Heart left ventricle (tissue), 16 donors: ENCODE results near the gene EVA1C. TPM values are rescaled to one million over a fixed set of nuclear protein-coding genes. Genes with fewer than 3 reads are reported as not detected.

Experiments used
- ATAC-seq, 4 donors: fragments of 200-7000 bp; cut with Tn5 transposase; one replicate each; pipeline ENCODE4 v1.9.1; 2020 to 2022; ENCODE audit warnings: moderate library complexity in 4 of 4, mild to moderate bottlenecking in 3 of 4, moderate number of reproducible peaks in 1 of 4
- DNase-seq, 5 donors: peaks; one replicate each; pipeline ENCODE4 v3.0.0-alpha.2; 2020
- H3K27ac ChIP-seq, 12 donors: fragments of 200-600 bp; sonication (generic) in 4 of 12; one replicate each; pipeline versions ENCODE4 v1.5.0 to v1.8.0; 2016 to 2022; ENCODE audit warnings: mild to moderate bottlenecking in 2 of 12
- H3K27me3 ChIP-seq, 9 donors: fragments of 200-600 bp; sonication (generic) in 2 of 9; one replicate each; pipeline versions ENCODE4 v1.5.1 to v1.8.0; 2016 to 2022; ENCODE audit warnings: mild to moderate bottlenecking in 3 of 9
- H3K36me3 ChIP-seq, 9 donors: fragments of 200-600 bp; sonication (generic) in 2 of 9; one replicate each; pipeline versions ENCODE4 v1.5.0 to v1.8.0; 2018 to 2022; ENCODE audit warnings: mild to moderate bottlenecking in 2 of 9
- H3K4me1 ChIP-seq, 12 donors: fragments of 200-600 bp; sonication (generic) in 4 of 12; one replicate each; pipeline versions ENCODE4 v1.5.0 to v1.8.0; 2016 to 2022; ENCODE audit warnings: mild to moderate bottlenecking in 3 of 12
- H3K4me3 ChIP-seq, 12 donors: fragments of 200-600 bp; sonication (generic) in 4 of 12; one replicate each; pipeline versions ENCODE4 v1.5.0 to v1.8.0; 2017 to 2022; ENCODE audit warnings: mild to moderate bottlenecking in 9 of 12, moderate library complexity in 4 of 12
- H3K9me3 ChIP-seq, 12 donors: fragments of 200-600 bp; sonication (generic) in 4 of 12; one replicate each; pipeline versions ENCODE4 v1.5.0 to v1.8.0; 2016 to 2022; ENCODE audit warnings: mild to moderate bottlenecking in 1 of 12
- POLR2A ChIP-seq, 2 donors: fragments of 450-650 bp; IDR thresholded peaks; one replicate each; pipeline ENCODE4 v1.6.1; 2017; ENCODE audit warnings: antibody characterized with exemption in 2 of 2, mild to moderate bottlenecking in 2 of 2, moderate library complexity in 2 of 2
- WGBS, 4 donors: extraction: QIAGEN DNeasy Blood & Tissue Kit in 2 of 4; methylation state at CpG; one replicate each; pipeline versions ENCODE4 v1.1.5 to v1.1.7; 2013 to 2018; 5-methylcytosine and 5-hydroxymethylcytosine counted together
- intact Hi-C, 10 donors: fragments of 100-400 bp; cut with DNase I; formaldehyde crosslinking; loops; one replicate each; pipeline versions ENCODE4 v1.11.1 to v1.14.2; 2022
- polyA plus RNA-seq, 2 donors: library from polyadenylated mRNA; stranded (reverse); fragments of 200-250 nt; gene quantifications; one replicate each; pipeline ENCODE4 v1.2.3, GENCODE V29; 2013
- total RNA-seq, 9 donors: library from RNA; depleted of rRNA in 2 of 9; stranded (reverse); fragments of >200 nt in 2 of 9; fragmentation: NEBNext Ultra II Directional in 3 of 9; extraction: Animal tissue kit (Norgen Biotek cat#: 25700) in 3 of 9; gene quantifications; one replicate each; pipeline versions ENCODE4 v1.1.0 to v1.2.4, GENCODE V29; 2016 to 2023
- TF ChIP-seq, protein P1 (sequence below), 12 donors: fragments of 200-600 bp; sonication (generic) in 4 of 12; IDR thresholded peaks; one replicate each; pipeline versions ENCODE4 v1.5.0 to v1.8.0; 2018 to 2022; ENCODE audit warnings: antibody characterized with exemption in 12 of 12, mild to moderate bottlenecking in 5 of 12
- donor health status: ischemic (EF 13 %, LVEDD 7.1; RV severe dilation, severe dysfunction).
- donor health status: healthy with polysubstance abuse.
- donor health status: DM: no; HTN: yes; CAD: no.
- donor health status: DM: no; HTN: no; CAD: no.
- donor health status: ischemic (EF 25% LVEDD 6.9; RV normal size, moderate dysfunction).
- donor health status: ischemic (EF 25% LVEDD 5.7; RV mildly dilated, moderate dysfunction).
- donor health status: healthy.
- donor health status: DM: yes; HTN: yes; CAD: no.
- donor health status: ischemic (EF 35%, LVEDD 5.7; RV mildly dilated, moderate dysfunction).
- donor health status: nonischemic (EF 11% LVEDD 7.7; RV severe dilation, severe dysfunction).
- donor health status: DM: yes; HTN: yes; CAD: no.
- donor health status: PGD.
- donor health status: ischemic (EF 29% LVEDD 5.4; RV normal size, mild dysfunction).
- donor health status: nonischemic (EF 23%, LVEDD 6.1; RV moderate dilation, normal function).

EVA1C gene
- total and polyA plus RNA-seq, 11 donors = 10.1 to 44.4 (median 19.7) TPM

- no peak for TF ChIP-seq POLR2A (IDR thresholded peaks at IDR 0.05)
- TF ChIP-seq, protein P1, sequence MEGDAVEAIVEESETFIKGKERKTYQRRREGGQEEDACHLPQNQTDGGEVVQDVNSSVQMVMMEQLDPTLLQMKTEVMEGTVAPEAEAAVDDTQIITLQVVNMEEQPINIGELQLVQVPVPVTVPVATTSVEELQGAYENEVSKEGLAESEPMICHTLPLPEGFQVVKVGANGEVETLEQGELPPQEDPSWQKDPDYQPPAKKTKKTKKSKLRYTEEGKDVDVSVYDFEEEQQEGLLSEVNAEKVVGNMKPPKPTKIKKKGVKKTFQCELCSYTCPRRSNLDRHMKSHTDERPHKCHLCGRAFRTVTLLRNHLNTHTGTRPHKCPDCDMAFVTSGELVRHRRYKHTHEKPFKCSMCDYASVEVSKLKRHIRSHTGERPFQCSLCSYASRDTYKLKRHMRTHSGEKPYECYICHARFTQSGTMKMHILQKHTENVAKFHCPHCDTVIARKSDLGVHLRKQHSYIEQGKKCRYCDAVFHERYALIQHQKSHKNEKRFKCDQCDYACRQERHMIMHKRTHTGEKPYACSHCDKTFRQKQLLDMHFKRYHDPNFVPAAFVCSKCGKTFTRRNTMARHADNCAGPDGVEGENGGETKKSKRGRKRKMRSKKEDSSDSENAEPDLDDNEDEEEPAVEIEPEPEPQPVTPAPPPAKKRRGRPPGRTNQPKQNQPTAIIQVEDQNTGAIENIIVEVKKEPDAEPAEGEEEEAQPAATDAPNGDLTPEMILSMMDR (IDR thresholded peaks at IDR 0.05) = no peak
- DNase-seq (no peak), ATAC-seq (no peak)
- H3K27me3 ChIP-seq = no peaks in the 10 kb centered on the region
- H3K4me1 ChIP-seq = no peaks in the 10 kb centered on the region
- no peaks in the 10 kb centered on the region for H3K9me3 ChIP-seq
- no peaks in the 10 kb centered on the region for H3K36me3 ChIP-seq
- 96 to 99% (median 98%) methylated on average over 6 to 7 of the region's 7 CpGs for WGBS, 4 donors
- H3K4me3 ChIP-seq = no peak overlapping the region
- no peak overlapping the region for H3K27ac ChIP-seq
- intact Hi-C loops = no loop called here
Measured at GRCh38 chr21:32533611-32534010, 121.1 kb downstream of the EVA1C start.

GRCh38 chr21:32534113-32534512, 121.6 kb downstream of the EVA1C start:
- Histone ChIP-seq H3K9me3 (no peaks in the 10 kb centered on the region), H3K27me3 (no peaks in the 10 kb centered on the region), H3K4me3 (no peak overlapping the region), H3K36me3 (no peaks in the 10 kb centered on the region), H3K27ac (no peak overlapping the region), H3K4me1 (no peaks in the 10 kb centered on the region)
- WGBS, 4 donors = 88 to 91% (median 91%) methylated on average over 8 of the region's 8 CpGs
- DNase-seq (no peak), ATAC-seq (no peak)
- intact Hi-C loops = no loop called here
- TF ChIP-seq, protein P1 (IDR thresholded peaks at IDR 0.05) = no peak
- TF ChIP-seq POLR2A (IDR thresholded peaks at IDR 0.05) = no peak

DNA sequence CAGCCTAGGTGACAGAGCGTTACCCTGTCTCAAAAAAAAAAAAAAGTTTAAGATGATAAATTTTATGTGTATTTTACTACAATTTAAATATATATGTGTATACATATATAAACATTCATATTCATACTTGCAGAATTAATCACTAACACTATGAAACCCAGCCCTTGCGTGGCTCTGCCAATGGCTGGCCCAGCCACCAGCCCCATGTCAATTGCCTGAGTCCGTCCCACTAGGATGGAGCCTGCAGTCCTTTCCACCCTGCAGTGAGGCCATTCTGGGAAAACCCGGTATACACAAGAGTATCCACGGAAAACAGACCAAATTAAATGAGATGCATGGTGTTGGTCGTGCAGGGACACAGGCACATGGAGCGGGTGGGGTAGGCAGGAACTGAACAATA, 123.1 kb downstream of the EVA1C start:
- ATAC-seq (no peak), DNase-seq (no peak)
- H3K4me3 ChIP-seq = no peak overlapping the region
- no peaks in the 10 kb centered on the region for H3K9me3 ChIP-seq
- no peaks in the 10 kb centered on the region for H3K27me3 ChIP-seq
- intact Hi-C loops = no loop called here
- H3K36me3 ChIP-seq = no peaks in the 10 kb centered on the region
- WGBS, 4 donors = 95 to 98% (median 96%) methylated on average over 7 of the region's 7 CpGs
- H3K4me1 ChIP-seq = no peaks in the 10 kb centered on the region
- no peak for TF ChIP-seq POLR2A (IDR thresholded peaks at IDR 0.05)
- TF ChIP-seq, protein P1 (IDR thresholded peaks at IDR 0.05) = no peak
- no peak overlapping the region for H3K27ac ChIP-seq

GRCh38 chr21:32537569-32537881, 125.0 kb downstream of the EVA1C start:
- 72 to 86% (median 79%) methylated on average over 3 of the region's 3 CpGs for WGBS, 4 donors
- ATAC-seq = peak in 2 of 4 donors; percentile 29 to 44
- Histone ChIP-seq H3K4me1 (no peaks in the 10 kb centered on the region), H3K27ac (no peak overlapping the region), H3K27me3 (no peaks in the 10 kb centered on the region), H3K4me3 (no peak overlapping the region), H3K9me3 (no peaks in the 10 kb centered on the region), H3K36me3 (no peaks in the 10 kb centered on the region)
- intact Hi-C loops = no loop called here
- peak in 1 of 5 donors; percentile 34 for DNase-seq
- TF ChIP-seq, protein P1 (IDR thresholded peaks at IDR 0.05) = no peak
